Esophagus muscularis mucosa (tissue), 4 donors: Measurements from ENCODE around the gene SDK2. TPM values are rescaled to one million over a fixed set of nuclear protein-coding genes. Genes with fewer than 3 reads are reported as not detected.

Experiments used
- DNase-seq: peaks from one replicate; pipeline ENCODE4 v3.0.0-alpha.2; 2017; ENCODE audit errors: extremely low spot score
- H3K27ac ChIP-seq, 4 donors: fragments of 200-600 bp; sonication (generic); replicated peaks in 1 of 4; 1 replicate in 3 of 4; 2 replicates in 1 of 4; pipeline ENCODE4 v1.5.1; 2016 to 2019; ENCODE audit warnings: mild to moderate bottlenecking in 1 of 4
- H3K27me3 ChIP-seq, 4 donors: fragments of 200-600 bp; sonication (generic); one replicate each; pipeline versions ENCODE4 v1.5.1 to v1.6.0; 2016 to 2019
- H3K36me3 ChIP-seq, 4 donors: fragments of 200-600 bp; sonication (generic); one replicate each; pipeline ENCODE4 v1.5.1; 2016 to 2019
- H3K4me1 ChIP-seq, 4 donors: fragments of 200-600 bp; sonication (generic); one replicate each; pipeline ENCODE4 v1.5.1; 2016 to 2019
- H3K4me3 ChIP-seq, 4 donors: fragments of 200-600 bp; sonication (generic); 1 replicate in 2 of 4; 2 replicates in 2 of 4; pipeline ENCODE4 v1.5.1; 2016 to 2019; ENCODE audit warnings: mild to moderate bottlenecking in 4 of 4, moderate library complexity in 1 of 4
- H3K9me3 ChIP-seq, 4 donors: fragments of 200-600 bp; sonication (generic); 1 replicate in 3 of 4; 2 replicates in 1 of 4; pipeline ENCODE4 v1.5.1; 2016 to 2019
- CTCF ChIP-seq, 3 experiments: fragments of 200-600 bp in 2 of 3; fragments of 450-650 bp in 1 of 3; sonication (generic) in 2 of 3; IDR thresholded peaks; one replicate each; pipeline ENCODE4 v1.5.1; 2017 to 2019; ENCODE audit warnings: antibody characterized with exemption in 3 of 3, mild to moderate bottlenecking in 2 of 3, moderate library complexity in 1 of 3
- EP300 ChIP-seq: sonication (generic); formaldehyde crosslinking; IDR thresholded peaks from one replicate; pipeline ENCODE4 v1.6.1; 2017; ENCODE audit warnings: antibody characterized with exemption
- POLR2A ChIP-seq: fragments of 450-650 bp; IDR thresholded peaks from one replicate; pipeline ENCODE4 v1.6.1; 2017; ENCODE audit warnings: antibody characterized with exemption, moderate library complexity, mild to moderate bottlenecking, low read depth
- POLR2AphosphoS5 ChIP-seq, 2 donors: sonication (generic); formaldehyde crosslinking; IDR thresholded peaks; one replicate each; pipeline ENCODE4 v1.6.1; 2017; ENCODE audit warnings: antibody characterized with exemption in 2 of 2
- WGBS: methylation state at CpG from one replicate; pipeline ENCODE4 v1.1.5; 2018; 5-methylcytosine and 5-hydroxymethylcytosine counted together
- intact Hi-C: fragments of 100-400 bp; cut with DNase I; formaldehyde crosslinking; loops from one replicate; pipeline ENCODE4 v1.15.1; 2023
- total RNA-seq, 4 donors: library from RNA; depleted of rRNA; stranded (reverse); fragments of >200 nt; gene quantifications; one replicate each; pipeline versions ENCODE4 v1.1.0 to v1.2.1, GENCODE V29; 2016

SDK2 gene
- total RNA-seq, 4 donors from 2014 or later, result 0.42 to 2.0 (median 1.2) TPM

GRCh38 chr17:73354423-73355284, 289.6 kb downstream of the SDK2 start:
- intact Hi-C loops, result no loop called here
- Histone ChIP-seq H3K4me3 (no peak overlapping the region), H3K36me3 (no peaks in the 10 kb centered on the region), H3K27ac (no peak overlapping the region), H3K9me3 (no peaks in the 10 kb centered on the region), H3K27me3 (no peaks in the 10 kb centered on the region), H3K4me1 (peaks cover 8 to 41% (median 30%) of the 10 kb centered on the region in 4 donors)
- 95% methylated on average over 16 of the region's 21 CpGs for WGBS
- DNase-seq, result no peak
- TF ChIP-seq EP300 (no peak), CTCF (IDR thresholded peaks at IDR 0.05) (no peak), POLR2A (no peak), POLR2AphosphoS5 (IDR thresholded peaks at IDR 0.05) (no peak)

- TF ChIP-seq EP300 (no peak), POLR2AphosphoS5 (IDR thresholded peaks at IDR 0.05) (no peak), CTCF (IDR thresholded peaks at IDR 0.05) (no peak), POLR2A (no peak)
- Histone ChIP-seq H3K27ac (no peak overlapping the region), H3K4me1 (peaks cover 8 to 50% (median 45%) of the 10 kb centered on the region in 4 donors)
These were observed 292.0 kb downstream of the SDK2 start for GRCh38 chr17:73352261-73352660.

GRCh38 chr17:73351764-73352163, 292.5 kb downstream of the SDK2 start:
- Histone ChIP-seq H3K27me3 (no peaks in the 10 kb centered on the region), H3K4me1 (peaks cover 8 to 50% (median 44%) of the 10 kb centered on the region in 4 donors), H3K36me3 (no peaks in the 10 kb centered on the region), H3K27ac (no peak overlapping the region), H3K9me3 (no peaks in the 10 kb centered on the region), H3K4me3 (no peak overlapping the region)
- 91% methylated on average over 3 of the region's 3 CpGs for WGBS
- intact Hi-C loops, result no loop called here
- no peak for DNase-seq
- TF ChIP-seq POLR2AphosphoS5 (IDR thresholded peaks at IDR 0.05), result no peak
- TF ChIP-seq CTCF (IDR thresholded peaks at IDR 0.05), result no peak
- no peak for TF ChIP-seq EP300
- no peak for TF ChIP-seq POLR2A

More at GRCh38 chr17:73352261-73352660, 292.0 kb downstream of the SDK2 start:
- no peaks in the 10 kb centered on the region for H3K27me3 ChIP-seq
- H3K4me3 ChIP-seq, result no peak overlapping the region
- no peak for DNase-seq
- WGBS, result 96% methylated on average over 7 of the region's 13 CpGs
- intact Hi-C loops, result no loop called here
- no peaks in the 10 kb centered on the region for H3K9me3 ChIP-seq
- no peaks in the 10 kb centered on the region for H3K36me3 ChIP-seq

GRCh38 chr17:73350864-73351263, 293.4 kb downstream of the SDK2 start:
- intact Hi-C loops, result no loop called here
- H3K9me3 ChIP-seq, result no peaks in the 10 kb centered on the region
- H3K27me3 ChIP-seq, result no peaks in the 10 kb centered on the region
- H3K36me3 ChIP-seq, result no peaks in the 10 kb centered on the region
- no peak overlapping the region for H3K27ac ChIP-seq
- DNase-seq, result no peak
- H3K4me1 ChIP-seq, result peaks cover 0 to 42% (median 36%) of the 10 kb centered on the region in 4 donors
- no peak for TF ChIP-seq POLR2AphosphoS5 (IDR thresholded peaks at IDR 0.05)
- no peak for TF ChIP-seq EP300
- TF ChIP-seq CTCF (IDR thresholded peaks at IDR 0.05), result no peak
- no peak for TF ChIP-seq POLR2A
- 96% methylated on average over 5 of the region's 5 CpGs for WGBS
- H3K4me3 ChIP-seq, result no peak overlapping the region
